Measurements from ENCODE around the gene PWWP2B.

- TF ChIP-seq SMC3 (IDR thresholded peaks at IDR 0.05): no peak
- no peak for TF ChIP-seq CTCF (IDR thresholded peaks at IDR 0.05)
- no peak for TF ChIP-seq POLR2A (IDR thresholded peaks at IDR 0.05; ENCODE audit: low read length)
- TF ChIP-seq SREBF2 (IDR thresholded peaks at IDR 0.05): no peak
- TF ChIP-seq RNF2 (IDR thresholded peaks at IDR 0.05; ENCODE audit: borderline replicate concordance, low read depth): no peak
- TF ChIP-seq BCL3 (IDR thresholded peaks at IDR 0.05): no peak
- TF ChIP-seq RAD21 (conservative IDR thresholded peaks at IDR 0.05 in 1 of 2, IDR thresholded peaks at IDR 0.05 in 1 of 2): no peak
- no peak for TF ChIP-seq CEBPB (IDR thresholded peaks at IDR 0.05)
- no peak for TF ChIP-seq PBX3 (IDR thresholded peaks at IDR 0.05)
- no peak for TF ChIP-seq TFCP2L1 (CRISPR knock-in tag; IDR thresholded peaks at IDR 0.05)
- no peak for TF ChIP-seq HOXA7 (CRISPR knock-in tag; IDR thresholded peaks at IDR 0.05)
- TF ChIP-seq ZSCAN20 (CRISPR knock-in tag; IDR thresholded peaks at IDR 0.05): no peak
- no peak for TF ChIP-seq USF2 (IDR thresholded peaks at IDR 0.05)
Measured at GRCh38 chr10:132428486-132428995, 31.5 kb downstream of the PWWP2B start.
